Endothelial cell of umbilical vein (primary cell): ENCODE data around the gene ATF3. TPM values are rescaled to one million over a fixed set of nuclear protein-coding genes. Genes with fewer than 3 reads are reported as not detected.

Source experiments
- BruUV-seq: library from RNA; stranded (reverse); fragments of 400-500 nt; replicated peaks from 2 replicates; lab custom pipeline; 2021; lab: Mats Ljungman, UMichigan
- CTCF ChIA-PET: fragments of 300-600, 350-600 bp; sonication (Branson Sonifier 250); formaldehyde crosslinking; loops from one replicate; lab custom pipeline; 2021; ENCODE audit warnings: antibody characterized with exemption, inconsistent platforms; lab: Charles Lee
- POLR2A ChIA-PET: fragments of 300-600, 350-600 bp; sonication (Branson Sonifier 250); formaldehyde crosslinking; loops from one replicate; lab custom pipeline; 2021; ENCODE audit warnings: antibody characterized with exemption, inconsistent platforms; lab: Charles Lee
- DNase-seq: peaks from one replicate; pipeline ENCODE4 v3.0.0-alpha.2; 2011; ENCODE audit warnings: low read depth, low spot score
- FAIRE-seq: peaks from 2 replicates; lab custom pipeline; 2011; peaks lifted over from hg19 to GRCh38; lab: Jason Lieb, UNC
- H2AFZ ChIP-seq: 2 replicates; pipeline ENCODE4 v1.6.0; 2012; ENCODE audit warnings: low read depth, low read length, control low read depth, inconsistent platforms
- H3K27ac ChIP-seq: 2 replicates; pipeline ENCODE4 v1.5.1; 2011; ENCODE audit warnings: low read depth, mild to moderate bottlenecking, control low read depth, low read length, moderate library complexity; ENCODE audit not compliant: insufficient read depth
- H3K27me3 ChIP-seq, 2 experiments: 2 replicates each; pipeline versions ENCODE4 v1.6.0 to v1.6.1; 2011; ENCODE audit warnings: low read length in 2 of 2, mixed read lengths in 1 of 2; ENCODE audit not compliant: control insufficient read depth in 2 of 2, insufficient read depth in 2 of 2
- H3K36me3 ChIP-seq, 2 experiments: 2 replicates in 1 of 2; 3 replicates in 1 of 2; pipeline ENCODE4 v1.5.1; 2011; ENCODE audit warnings: low read length in 2 of 2, mild to moderate bottlenecking in 1 of 2, moderate library complexity in 1 of 2; ENCODE audit not compliant: control insufficient read depth in 2 of 2, insufficient read depth in 2 of 2; ENCODE audit errors: extremely low read depth in 1 of 2
- H3K4me1 ChIP-seq: 3 replicates; pipeline ENCODE4 v1.5.1; 2011; ENCODE audit warnings: mild to moderate bottlenecking, low read length; ENCODE audit not compliant: control insufficient read depth, insufficient read depth; ENCODE audit errors: extremely low read depth
- H3K4me2 ChIP-seq: 2 replicates; pipeline ENCODE4 v1.6.1; 2011; ENCODE audit warnings: low read length, control low read depth, mixed read lengths; ENCODE audit not compliant: insufficient read depth
- H3K4me3 ChIP-seq, 3 experiments: fragments of 200-600 bp in 1 of 3; sonication (generic), shearing (Covaris generic) in 1 of 3; replicated peaks in 1 of 3; 2 replicates each; pipeline ENCODE4 v1.5.1; 2011 to 2016; ENCODE audit warnings: control low read depth in 3 of 3, low read length in 3 of 3, mild to moderate bottlenecking in 2 of 3, inconsistent platforms in 1 of 3, low read depth in 1 of 3, moderate library complexity in 1 of 3; ENCODE audit not compliant: insufficient read depth in 1 of 3
- H3K79me2 ChIP-seq: 2 replicates; pipeline ENCODE4 v1.6.0; 2012; ENCODE audit warnings: low read length, inconsistent platforms; ENCODE audit not compliant: control insufficient read depth, insufficient read depth
- H3K9ac ChIP-seq: replicated peaks from 2 replicates; pipeline ENCODE3; 2011; ENCODE audit warnings: low read length, control low read depth; ENCODE audit not compliant: insufficient read depth; ENCODE audit errors: extremely low read depth
- H3K9me1 ChIP-seq: replicated peaks from 3 replicates; pipeline ENCODE4 v1.6.0; 2011; ENCODE audit warnings: mild to moderate bottlenecking, low read length; ENCODE audit not compliant: control insufficient read depth, insufficient read depth; ENCODE audit errors: extremely low read depth
- H3K9me3 ChIP-seq: replicated peaks from 2 replicates; pipeline ENCODE4 v1.5.1; 2012; ENCODE audit warnings: low read length, inconsistent platforms; ENCODE audit not compliant: control insufficient read depth, insufficient read depth
- H4K20me1 ChIP-seq: replicated peaks from 2 replicates; pipeline ENCODE3; 2011; ENCODE audit warnings: mild to moderate bottlenecking, low read length; ENCODE audit not compliant: control insufficient read depth, insufficient read depth; ENCODE audit errors: extremely low read depth
- FOS ChIP-seq: IDR thresholded peaks from 2 replicates; pipeline ENCODE4 v1.6.1; 2011; ENCODE audit warnings: mild to moderate bottlenecking, low read length, moderate library complexity, borderline replicate concordance; ENCODE audit not compliant: insufficient read depth
- JUN ChIP-seq: IDR thresholded peaks from 2 replicates; pipeline ENCODE4 v1.6.1; 2011; ENCODE audit warnings: borderline replicate concordance, low read depth; ENCODE audit not compliant: insufficient read length, insufficient read depth
- MYC ChIP-seq: IDR thresholded peaks from one replicate; pipeline ENCODE4 v1.6.1; 2011; ENCODE audit warnings: mild to moderate bottlenecking, low read depth, low read length
- POLR2A ChIP-seq: IDR thresholded peaks from 2 replicates; pipeline ENCODE4 v1.6.1; 2012; ENCODE audit warnings: low read depth, mild to moderate bottlenecking, control low read depth, low read length
- POLR2AphosphoS5 ChIP-seq: IDR thresholded peaks from 2 replicates; pipeline ENCODE4 v1.6.1; 2012; ENCODE audit warnings: low read depth, mild to moderate bottlenecking, control low read depth, low read length, moderate library complexity; ENCODE audit not compliant: insufficient read depth
- dilution Hi-C: fragments of 300-500 bp; cut with MboI; formaldehyde crosslinking; loops from one replicate; pipeline ENCODE4 v1.15.0; 2019; ENCODE audit warnings: low sequenced_read_pairs; ENCODE audit not compliant: extremely low pct_ligation_motif_present
- intact Hi-C: fragments of 100-400 bp; cut with micrococcal nuclease; formaldehyde crosslinking; loops from one replicate; pipeline ENCODE4 v1.10.0; 2022
- polyA plus RNA-seq, 4 experiments: library from polyadenylated mRNA; depleted of rRNA in 3 of 4; stranded (reverse) in 3 of 4; unstranded in 1 of 4; fragments of >200 nt; gene quantifications; 2 replicates each; pipeline versions ENCODE4 v1.2.1 to v1.2.3, GENCODE V29; 2011 to 2012; ENCODE audit warnings: missing spikeins in 1 of 4
- total RNA-seq: library from RNA; stranded (reverse); gene quantifications from 2 replicates; pipeline ENCODE4 v1.2.3, GENCODE V29; 2021
- TF ChIP-seq, protein P1 (sequence below), 2 donors: IDR thresholded peaks; 1 replicate in 1 of 2; 2 replicates in 1 of 2; pipeline ENCODE4 v1.5.1; 2011; ENCODE audit warnings: low read length in 2 of 2, mild to moderate bottlenecking in 2 of 2, moderate library complexity in 2 of 2, control low read depth in 1 of 2, inconsistent platforms in 1 of 2, low read depth in 1 of 2; ENCODE audit not compliant: insufficient read depth in 1 of 2; ENCODE audit errors: extremely low read depth in 1 of 2

ATF3 gene
- total and polyA plus RNA-seq, 2 donors (not counting 3 experiments of a cell fraction or from before 2014, with no cell fraction given) = 6.1 to 17.1 TPM

DNA sequence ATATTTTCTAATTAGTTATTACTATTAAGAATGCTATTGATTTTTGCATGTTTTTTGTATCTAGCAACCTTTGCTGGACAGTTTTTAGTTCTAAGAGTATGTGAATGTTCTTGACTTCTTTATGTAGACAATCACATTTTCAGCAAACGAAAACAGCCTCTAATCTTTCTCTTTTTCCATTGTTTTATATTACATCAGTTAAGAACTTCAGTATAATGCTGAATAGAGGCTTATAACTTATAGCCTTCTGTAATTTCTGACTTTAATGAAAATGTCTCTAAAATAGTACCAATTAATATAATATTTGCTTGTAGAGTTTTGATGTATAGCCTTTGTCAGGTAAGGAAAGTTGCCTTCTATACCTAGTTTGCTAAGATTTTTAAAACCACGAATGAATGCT, 33.2 kb upstream of the ATF3 start:
- Histone ChIP-seq H3K27me3 (peaks cover 0 to 2% of the 10 kb centered on the region in 2 experiments), H3K4me2 (no peak overlapping the region), H3K4me3 (no peak overlapping the region), H2AFZ (no peak overlapping the region), H3K9me1 (no peaks in the 10 kb centered on the region), H3K79me2 (no peaks in the 10 kb centered on the region), H3K9ac (no peak overlapping the region), H3K9me3 (no peaks in the 10 kb centered on the region), H4K20me1 (no peaks in the 10 kb centered on the region), H3K27ac (no peak overlapping the region), H3K4me1 (no peaks in the 10 kb centered on the region), H3K36me3 (no peaks in the 10 kb centered on the region)
- intact Hi-C loops = no loop called here
- FAIRE-seq (no peak), DNase-seq (no peak)
- CTCF ChIA-PET = interaction anchor here (0.9 kb wide), 1 partner anchor 8 kb away, joined by 3 read pairs; no protein-coding TSS in a partner anchor
- POLR2A ChIA-PET = no interaction called here
- BruUV-seq = no TSS peak
- dilution Hi-C loops = no loop called here
- TF ChIP-seq FOS (no peak), MYC (no peak), POLR2AphosphoS5 (no peak), POLR2A (no peak), JUN (no peak)
- TF ChIP-seq, protein P1, sequence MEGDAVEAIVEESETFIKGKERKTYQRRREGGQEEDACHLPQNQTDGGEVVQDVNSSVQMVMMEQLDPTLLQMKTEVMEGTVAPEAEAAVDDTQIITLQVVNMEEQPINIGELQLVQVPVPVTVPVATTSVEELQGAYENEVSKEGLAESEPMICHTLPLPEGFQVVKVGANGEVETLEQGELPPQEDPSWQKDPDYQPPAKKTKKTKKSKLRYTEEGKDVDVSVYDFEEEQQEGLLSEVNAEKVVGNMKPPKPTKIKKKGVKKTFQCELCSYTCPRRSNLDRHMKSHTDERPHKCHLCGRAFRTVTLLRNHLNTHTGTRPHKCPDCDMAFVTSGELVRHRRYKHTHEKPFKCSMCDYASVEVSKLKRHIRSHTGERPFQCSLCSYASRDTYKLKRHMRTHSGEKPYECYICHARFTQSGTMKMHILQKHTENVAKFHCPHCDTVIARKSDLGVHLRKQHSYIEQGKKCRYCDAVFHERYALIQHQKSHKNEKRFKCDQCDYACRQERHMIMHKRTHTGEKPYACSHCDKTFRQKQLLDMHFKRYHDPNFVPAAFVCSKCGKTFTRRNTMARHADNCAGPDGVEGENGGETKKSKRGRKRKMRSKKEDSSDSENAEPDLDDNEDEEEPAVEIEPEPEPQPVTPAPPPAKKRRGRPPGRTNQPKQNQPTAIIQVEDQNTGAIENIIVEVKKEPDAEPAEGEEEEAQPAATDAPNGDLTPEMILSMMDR (IDR thresholded peaks at IDR 0.05; ENCODE audit: extremely low read depth in 1 of 2, insufficient read depth in 1 of 2, low read depth in 1 of 2, low read length in 2 of 2) = no peak

DNA sequence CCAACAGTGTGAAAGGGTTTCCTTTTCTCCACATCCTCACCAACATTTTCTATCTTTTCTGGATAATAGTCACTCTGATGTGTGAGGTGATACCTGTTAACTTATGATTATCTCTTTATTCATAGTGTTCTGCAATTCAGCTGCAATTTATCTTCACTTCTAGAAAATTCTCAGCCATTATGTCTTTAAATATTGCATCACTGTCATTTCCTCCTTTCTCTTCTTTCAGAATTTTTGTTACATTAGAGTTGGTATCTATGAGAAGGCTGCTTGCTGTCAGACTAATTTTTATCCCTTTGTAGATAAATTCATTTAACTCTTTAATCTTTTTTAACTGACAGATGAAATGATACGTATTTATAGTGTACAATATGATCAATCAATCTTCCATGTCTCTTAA, 30.5 kb upstream of the ATF3 start:
- Histone ChIP-seq H3K9me1 (no peaks in the 10 kb centered on the region), H3K36me3 (no peaks in the 10 kb centered on the region), H3K4me1 (no peaks in the 10 kb centered on the region), H3K4me2 (no peak overlapping the region), H3K9me3 (no peaks in the 10 kb centered on the region), H3K9ac (no peak overlapping the region), H4K20me1 (no peaks in the 10 kb centered on the region), H2AFZ (no peak overlapping the region), H3K4me3 (no peak overlapping the region), H3K79me2 (no peaks in the 10 kb centered on the region), H3K27ac (no peak overlapping the region), H3K27me3 (peaks cover 2 to 3% of the 10 kb centered on the region in 2 experiments)
- ChIA-PET POLR2A (no interaction called here), CTCF (interaction anchor here (2.4 kb wide), 1 partner anchor 11 kb away, joined by 10 read pairs; no protein-coding TSS in a partner anchor)
- FAIRE-seq (no peak), DNase-seq (no peak)
- dilution Hi-C loops (no loop called here), intact Hi-C loops (no loop called here)
- TF ChIP-seq JUN (no peak), FOS (no peak), POLR2A (no peak), MYC (no peak)
- BruUV-seq = no TSS peak
